Activated CD4-positive, alpha-beta T cell treated with anti-CD3 and anti-CD28 coated beads for 1 hour (primary cell): ENCODE results near the gene SPINDOC.
"Not testable (repeated sequence)": the region's sequence is repeated elsewhere in the genome, so short reads cannot be mapped to it uniquely, and the experiment has no call there.

Experiments used
- DNase-seq: peaks from one replicate; pipeline ENCODE4 v3.0.0-alpha.2; 2020

Gene SPINDOC, protein sequence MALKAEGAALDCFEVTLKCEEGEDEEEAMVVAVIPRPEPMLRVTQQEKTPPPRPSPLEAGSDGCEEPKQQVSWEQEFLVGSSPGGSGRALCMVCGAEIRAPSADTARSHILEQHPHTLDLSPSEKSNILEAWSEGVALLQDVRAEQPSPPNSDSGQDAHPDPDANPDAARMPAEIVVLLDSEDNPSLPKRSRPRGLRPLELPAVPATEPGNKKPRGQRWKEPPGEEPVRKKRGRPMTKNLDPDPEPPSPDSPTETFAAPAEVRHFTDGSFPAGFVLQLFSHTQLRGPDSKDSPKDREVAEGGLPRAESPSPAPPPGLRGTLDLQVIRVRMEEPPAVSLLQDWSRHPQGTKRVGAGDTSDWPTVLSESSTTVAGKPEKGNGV

DNA sequence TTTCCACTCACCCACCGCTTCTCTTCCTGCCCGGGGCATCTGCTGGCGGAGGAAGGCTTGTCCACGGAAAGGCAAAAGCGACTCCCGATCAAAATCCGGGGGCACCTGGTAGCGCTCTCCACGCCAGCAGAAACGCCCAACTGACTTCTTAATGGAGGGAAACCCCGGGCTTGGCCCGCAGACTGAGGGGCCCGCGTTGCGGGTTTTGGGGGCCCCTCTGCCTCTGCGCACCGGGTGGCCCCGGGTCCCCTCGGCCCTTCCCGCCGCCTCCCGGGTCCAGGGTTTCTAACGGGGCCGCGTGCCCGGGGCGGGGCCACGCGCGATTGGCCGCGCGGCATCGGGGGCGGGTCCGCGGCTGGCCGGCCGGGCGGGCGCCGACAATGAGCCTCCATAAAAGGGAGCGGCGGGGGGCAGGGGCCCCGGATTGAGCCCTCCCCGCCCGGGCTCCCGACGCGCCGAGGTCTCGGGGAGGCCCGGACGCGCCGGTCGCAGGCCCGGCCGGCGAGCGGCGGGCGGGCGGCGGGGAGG lies at the start of gene SPINDOC:
Gene SPINDOC, plus strand, starts transcription at position 422 of the 528 bp plus-strand sequence. CDS start 231 bp downstream, outside the sequence.
- peak; percentile 53 for DNase-seq

DNA sequence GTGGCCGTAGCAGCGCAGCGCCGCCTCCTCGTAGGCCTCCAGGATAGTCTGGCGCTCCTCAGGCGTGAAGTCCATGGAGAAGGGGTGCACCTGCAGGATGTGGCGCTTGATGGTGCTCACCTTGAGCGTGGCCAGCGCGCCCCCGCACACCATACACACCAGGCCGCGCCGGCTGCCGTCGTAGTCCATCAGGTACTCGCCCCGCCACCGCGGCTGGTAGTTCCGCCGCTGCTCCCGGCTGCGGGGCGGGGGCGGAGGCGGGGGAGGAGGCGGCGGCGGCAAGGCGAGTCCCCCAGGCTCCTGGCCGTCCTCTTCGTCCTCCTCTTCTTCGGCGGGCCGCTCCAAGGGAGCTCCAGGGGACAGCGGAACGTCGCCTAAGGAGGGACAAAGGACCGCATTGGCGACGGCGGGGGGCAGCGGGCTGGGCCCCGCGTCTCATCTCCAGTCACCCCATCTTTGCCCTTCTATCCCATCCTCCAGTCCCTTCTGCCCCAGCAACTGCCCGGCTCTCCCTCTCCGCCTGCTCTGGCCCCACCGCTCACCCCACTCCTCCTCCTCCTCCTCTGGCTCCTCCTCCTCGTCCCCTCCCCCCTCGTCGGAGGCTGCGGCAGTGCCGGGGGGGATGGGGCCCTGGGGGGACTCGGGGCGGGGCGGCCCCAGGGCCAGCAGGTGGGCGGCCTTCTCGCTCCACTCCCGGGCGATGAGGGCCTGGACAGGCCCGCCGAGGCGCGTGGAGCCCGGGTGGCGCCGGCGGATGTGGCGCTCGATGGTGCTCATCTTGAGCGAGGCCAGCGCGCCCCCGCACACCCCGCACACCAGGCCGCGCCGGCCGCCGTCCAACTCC lies 49.5 kb upstream of the SPINDOC start:
- no peak for DNase-seq

DNA sequence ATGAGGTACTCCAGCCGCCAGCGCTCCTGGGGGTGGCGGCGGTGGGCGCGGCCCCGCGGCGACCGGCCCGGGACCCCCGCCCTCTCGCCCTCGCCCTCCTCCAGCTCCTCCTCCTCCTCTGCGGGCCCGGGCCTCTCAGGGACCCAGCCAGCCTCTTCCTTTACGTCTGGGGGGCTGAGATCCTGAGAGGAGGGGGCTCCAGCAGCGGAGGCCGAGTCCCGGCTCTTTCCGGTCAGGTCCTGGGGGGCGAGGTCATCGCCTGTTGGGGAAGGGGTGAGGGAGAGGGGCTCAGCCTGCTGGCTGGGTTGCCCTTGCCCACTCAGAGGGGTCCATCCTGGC lies 48.9 kb upstream of the SPINDOC start:
- DNase-seq = no peak

DNA sequence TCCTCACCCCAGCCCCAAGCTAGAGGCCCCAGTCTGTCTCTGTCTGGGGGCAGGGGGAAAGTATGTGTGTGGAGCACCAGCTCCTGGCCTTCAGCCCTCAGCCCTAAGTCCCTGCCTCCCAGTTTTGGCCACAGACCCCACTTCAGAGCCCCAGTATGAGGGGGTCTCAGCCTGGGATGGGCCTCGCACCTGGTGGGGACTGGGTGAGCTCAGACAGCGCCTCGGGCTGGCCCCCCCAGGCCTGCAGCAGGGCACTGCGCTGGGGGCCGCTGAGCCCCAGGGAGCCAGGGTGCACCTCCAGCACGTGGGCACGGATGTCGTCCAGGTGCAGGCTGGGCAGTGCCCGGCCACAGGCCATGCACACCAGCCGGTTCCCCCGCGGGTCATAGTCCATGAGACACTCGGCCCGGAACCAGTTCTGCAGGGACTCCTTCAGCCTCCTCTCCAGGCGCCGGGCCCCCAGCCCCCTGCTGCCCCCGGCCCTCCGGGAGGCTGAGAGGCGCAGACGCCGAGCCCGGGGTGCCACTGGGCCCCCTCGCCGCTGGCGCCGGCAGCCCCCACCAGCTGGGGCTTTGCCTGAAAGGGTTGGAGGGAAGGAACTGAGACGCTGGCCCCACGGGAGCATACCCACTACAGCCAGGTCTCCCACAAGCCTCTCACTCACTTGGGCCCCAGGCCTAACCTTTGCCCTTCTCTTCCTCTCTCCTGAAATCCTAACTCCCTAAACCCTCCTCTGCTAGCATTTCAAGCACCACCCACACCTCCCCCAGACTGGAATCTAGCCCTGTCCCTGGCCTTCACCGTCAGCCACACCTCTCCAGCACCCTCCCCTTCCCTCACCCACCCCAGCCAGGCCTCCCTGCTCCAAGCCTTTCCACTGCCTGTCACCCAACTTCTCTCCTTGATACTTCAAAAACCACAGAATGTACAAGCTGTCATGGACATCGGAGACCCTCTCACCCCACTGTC lies 48.3 kb upstream of the SPINDOC start:
- DNase-seq = no peak

DNA sequence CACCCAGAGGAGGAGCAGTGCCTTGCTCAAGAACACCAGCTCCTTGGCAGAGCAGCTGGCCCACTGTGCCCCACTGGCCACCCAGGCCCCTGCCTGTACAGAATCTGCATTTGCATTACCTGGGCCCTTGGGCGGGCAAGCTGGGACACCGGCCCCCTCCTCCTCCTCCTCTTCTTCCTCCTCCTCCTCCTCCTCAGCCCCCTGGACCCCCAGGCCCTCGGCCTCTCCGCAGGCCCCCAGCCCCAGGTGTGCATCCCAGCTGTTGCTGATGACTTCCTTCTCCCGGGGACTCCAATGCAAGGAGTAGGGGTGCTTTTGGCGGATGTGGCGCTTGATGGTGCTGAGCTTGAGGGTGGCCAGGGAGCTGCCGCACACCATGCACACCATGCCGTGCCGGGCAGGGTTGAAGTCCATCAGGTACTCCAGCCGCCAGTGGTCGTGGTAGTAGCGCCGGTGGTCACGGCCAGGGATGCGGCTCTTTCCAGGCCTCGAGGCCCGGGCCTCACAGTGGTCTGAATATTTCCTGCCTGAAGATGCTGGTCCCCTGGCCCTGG lies 47.5 kb upstream of the SPINDOC start:
- no peak for DNase-seq

DNA sequence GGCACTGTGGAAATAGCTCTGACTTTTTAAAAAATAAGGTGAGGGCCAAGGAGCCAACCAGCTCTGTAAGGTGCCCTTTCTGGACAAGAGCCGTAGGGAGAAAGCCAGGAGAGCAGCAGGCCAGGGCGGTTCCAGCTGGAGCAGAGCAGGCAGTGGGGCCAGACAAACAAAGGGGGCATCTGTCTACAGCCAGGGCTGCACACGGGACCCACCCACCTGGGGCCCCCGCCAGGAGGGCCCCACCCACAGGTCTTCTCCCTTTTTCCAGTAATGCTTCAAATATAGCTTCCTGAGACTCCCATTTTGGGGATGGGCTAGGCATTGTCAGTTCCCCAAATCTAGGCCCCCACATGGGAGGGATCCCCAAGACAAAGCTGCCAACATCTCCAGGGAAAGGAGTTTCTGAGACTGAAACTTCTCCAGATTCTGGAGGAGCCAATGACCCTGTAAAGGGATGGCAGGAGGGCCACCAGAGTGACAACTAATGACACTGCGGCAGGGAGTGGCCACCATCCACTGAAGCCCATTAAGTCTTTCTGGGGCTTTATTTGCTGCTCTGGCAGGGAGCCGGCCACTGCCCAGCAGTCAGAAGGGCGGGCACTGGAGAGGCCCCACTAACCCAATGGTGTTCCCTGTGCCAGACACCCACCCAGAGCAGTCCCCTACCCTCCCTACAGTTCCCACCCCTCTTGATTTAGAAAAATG lies 46.6 kb upstream of the SPINDOC start:
- DNase-seq = no peak

DNA sequence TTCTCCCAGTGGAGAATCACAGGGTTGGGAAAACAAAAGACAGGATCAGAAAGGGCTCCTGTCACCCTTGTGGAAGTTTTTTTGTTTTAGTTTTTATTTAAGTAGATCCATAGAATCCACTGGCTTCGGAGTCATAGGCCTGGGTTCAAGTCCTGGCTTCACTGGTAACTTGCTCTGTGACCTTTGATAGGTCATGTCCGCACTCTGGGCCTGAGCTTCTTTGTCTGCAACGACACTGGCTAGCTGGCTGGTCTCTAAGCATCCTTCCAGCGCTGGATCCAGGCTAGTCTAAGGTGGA lies 46.0 kb upstream of the SPINDOC start:
- no peak for DNase-seq

DNA sequence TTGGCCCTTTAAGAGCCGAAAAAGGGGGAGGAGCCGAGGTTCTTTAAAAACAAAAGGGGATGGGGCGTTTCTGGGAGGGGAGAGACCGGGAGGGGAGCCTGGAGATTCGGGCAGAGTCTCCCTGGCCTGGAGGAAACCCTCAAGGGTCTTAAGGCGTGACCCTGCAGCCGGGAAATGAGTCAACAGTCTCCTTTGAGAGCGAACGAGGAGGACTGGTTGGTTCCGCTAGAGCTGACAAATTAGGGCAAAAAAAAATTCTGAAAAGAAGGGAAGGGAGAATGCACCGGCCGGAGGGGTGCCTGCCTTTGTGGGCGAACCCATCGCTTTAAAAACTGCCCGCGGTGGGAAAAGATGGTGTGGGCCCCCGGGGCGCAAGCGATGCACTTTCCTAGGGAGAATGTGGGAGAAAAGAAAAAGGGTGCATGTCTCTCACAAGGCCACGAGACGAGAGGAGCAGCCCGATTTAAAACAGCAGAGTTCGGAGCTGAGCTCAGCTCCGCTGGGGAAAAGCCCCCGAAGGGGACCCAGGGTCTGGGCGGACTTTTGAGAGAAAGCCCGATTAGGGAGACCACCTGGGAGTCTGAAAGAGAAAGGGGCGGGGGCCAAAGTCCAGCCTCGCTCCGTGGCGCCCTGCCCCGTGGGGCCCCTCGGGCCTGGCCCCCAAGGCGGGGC lies 45.6 kb upstream of the SPINDOC start:
- no peak for DNase-seq

DNA sequence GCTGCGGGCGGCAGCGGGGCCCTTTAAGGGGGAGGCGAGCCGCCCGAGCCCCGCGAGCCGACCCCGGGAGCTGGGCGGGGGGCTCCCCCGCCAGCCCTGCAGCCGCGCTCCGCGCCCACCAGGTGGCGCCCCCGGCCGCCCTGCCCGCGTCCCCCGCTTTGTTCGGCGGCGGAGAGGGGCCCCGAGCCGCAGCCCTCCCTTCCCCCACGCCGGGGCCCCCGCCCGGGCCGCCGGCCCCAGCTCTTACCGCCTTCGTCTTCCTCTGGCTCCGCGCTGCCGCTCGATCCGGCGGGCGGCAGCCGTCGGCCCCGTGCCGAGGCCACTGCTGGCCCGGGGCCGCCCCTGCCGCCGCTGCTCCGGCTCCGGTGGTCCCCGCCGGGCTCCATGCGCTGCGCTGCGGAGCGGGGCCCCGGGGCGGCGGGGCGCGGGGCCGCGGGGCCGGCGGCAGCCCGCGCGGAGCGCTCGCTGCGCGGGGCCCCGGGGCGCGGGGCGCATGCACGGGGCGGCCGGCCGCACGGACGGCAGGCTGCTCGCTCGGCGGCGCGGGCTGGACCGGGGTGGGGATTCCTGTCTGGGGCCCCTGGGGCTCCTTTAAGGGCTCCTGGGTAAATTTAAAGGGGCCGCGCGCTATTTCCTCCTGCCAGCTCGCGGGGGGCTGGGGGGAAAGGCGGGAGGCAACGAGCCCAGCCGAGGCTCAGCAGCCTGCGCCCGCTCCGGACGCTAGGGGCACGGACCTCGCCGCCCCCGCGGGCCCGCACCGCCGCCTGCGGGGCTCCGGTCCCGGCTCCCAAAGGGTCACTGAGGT lies 44.8 kb upstream of the SPINDOC start, which contains the start of gene ZFTA:
Gene ZFTA, minus strand, starts transcription at position 539 of the 805 bp plus-strand sequence. Its CDS starts 153 bp downstream, at position 386.
- peak; percentile 45 for DNase-seq

DNA sequence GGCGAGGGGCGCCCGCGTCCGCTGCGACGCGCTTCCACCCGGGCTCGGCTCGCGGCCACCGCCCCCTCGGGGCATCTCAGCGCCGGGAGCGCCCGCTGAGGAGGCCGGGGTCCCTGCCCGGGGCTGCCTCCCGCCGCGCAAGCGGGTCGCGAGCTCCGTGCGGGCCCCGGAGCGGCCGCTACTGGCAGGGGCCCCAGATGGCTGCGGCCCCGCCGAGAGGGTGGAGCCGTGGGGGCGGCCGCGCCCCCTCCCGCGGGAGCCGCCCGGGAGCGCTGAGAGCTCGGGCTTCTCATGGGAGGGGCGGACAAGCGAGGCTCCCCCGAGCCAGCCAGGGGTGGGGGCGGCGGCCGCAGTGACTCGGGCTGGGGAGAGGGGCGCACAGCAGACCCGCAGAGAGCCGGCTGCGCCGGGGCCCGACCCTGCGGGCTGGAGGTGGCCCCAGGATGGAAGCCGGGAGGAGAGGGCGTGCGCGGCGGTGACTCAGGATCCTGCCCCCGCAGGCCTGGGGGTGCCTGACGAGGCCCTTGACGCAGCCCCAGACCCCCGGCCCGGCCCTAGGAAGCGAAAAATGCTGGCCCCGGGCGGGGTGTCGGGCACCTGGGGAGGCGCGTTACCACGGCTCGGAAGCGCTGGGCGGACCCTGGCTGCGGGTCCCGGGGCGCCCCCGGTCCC lies 44.1 kb upstream of the SPINDOC start:
- no peak for DNase-seq

DNA sequence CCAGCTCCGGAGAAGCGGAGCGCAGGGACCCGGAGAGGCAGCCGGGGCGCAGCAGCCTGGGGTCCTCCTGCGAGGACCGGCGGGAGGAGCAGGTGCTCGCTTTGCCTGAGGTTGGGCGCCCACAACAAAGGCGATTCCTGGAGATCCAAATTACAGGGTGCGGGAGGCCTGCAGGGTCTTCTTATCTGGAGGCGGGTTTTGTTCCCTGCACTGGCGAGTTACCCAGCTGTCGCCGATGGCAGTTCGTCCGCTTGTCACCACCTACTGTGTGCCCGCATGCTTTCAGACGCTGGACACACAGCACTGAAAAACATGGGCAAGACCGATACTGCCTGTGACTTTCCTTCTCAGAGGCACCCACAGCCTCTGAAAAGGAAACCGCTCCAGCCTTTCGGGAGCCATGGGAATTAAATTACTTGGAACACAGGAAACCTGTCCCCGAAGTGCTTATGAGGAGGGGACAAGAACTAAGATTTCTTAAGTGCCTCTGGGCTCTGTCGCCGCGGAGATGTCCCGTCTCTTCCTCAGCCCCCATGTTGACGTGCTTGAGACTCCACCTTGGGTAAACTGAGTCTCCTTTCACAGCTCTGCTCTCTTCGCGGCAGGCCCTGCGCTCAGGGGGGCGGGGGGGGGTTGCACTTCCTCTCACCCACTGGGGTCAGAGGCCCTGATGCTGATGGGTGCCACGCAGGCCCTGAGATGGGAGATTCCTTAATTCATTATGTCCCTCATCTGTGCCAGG lies 43.4 kb upstream of the SPINDOC start:
- no peak for DNase-seq

DNA sequence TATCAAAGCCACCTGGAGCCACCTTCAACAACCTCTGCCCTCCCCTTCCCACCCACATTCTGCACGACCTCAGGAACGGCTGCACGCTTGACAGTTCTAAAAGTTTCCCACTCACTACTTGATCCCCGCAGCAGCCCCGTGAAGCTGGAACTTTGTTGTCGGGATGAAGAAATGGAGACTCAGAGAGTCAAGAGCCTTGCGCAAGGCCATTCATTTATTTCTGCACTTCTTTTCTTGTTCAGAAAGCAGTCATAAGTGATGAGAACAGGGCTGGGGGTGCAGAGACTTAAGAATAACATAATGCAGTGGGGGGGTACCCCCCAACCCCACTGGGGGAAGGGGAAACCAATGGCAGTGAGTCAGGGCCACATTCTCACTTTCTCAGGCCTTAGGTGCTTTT lies 42.5 kb upstream of the SPINDOC start:
- no peak for DNase-seq

DNA sequence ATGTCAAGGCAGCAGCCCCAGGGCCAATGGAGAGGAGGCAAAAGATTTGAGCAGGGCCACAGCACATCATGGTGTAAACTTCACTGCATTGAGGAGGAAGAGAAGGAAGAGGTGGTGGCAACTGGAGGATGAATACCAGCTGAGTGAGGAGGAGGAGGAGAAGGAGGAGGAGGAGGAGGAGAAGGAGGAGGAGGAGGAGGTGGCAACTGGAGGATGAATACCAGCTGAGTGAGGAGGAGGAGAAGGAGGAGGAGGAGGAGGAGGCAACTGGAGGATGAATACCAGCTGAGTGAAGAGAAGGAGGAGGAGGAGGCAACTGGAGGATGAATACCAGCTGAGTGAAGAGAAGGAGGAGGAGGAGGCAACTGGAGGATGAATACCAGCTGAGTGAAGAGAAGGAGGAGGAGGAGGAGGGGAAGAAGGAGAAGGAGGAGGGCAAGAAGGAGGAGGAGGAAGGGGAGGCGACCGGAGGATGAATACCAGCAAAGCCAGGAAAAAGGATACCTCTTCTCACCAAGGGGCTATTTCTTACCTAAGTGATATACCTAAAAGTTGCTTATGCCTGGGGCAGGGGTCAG lies 41.4 kb upstream of the SPINDOC start:
- DNase-seq = not testable (repeated sequence)

DNA sequence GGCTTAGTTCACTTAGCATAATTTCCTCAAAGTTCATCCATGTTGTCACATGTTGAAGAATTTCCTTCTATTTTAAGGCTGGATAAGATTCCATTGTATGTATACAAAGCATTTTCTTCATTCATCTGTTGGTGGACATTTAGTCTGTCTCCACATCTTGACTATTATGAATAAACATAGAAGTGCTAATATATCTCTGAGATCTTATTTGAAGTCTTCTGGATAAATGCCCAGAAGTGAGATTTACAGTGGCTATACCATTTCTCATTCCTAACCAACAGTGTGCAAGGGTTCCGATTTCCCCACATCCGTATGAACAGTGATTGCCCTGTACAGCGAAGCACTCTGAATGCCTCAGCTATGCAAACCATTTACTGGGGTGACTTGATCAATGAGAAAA lies 38.1 kb upstream of the SPINDOC start:
- no peak for DNase-seq

DNA sequence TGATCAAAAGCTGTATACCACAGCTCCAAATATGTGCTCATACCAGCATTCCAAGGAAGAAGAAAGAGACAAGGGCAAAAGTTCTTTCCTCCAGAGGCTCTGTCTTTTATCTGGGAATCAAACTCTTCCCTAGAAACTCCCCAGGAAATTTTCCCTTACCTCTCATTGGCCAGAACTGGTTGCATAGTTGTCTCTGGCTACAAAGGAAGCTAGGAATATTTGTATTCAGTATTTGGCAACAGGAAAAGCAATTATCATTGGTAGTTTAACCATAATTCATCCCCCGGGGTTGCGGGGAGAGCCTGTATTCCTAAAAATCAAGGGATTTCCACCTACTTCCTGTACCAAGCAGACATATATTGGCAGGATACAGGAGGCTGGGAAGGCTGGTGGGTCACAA lies 34.2 kb upstream of the SPINDOC start:
- DNase-seq = no peak

DNA sequence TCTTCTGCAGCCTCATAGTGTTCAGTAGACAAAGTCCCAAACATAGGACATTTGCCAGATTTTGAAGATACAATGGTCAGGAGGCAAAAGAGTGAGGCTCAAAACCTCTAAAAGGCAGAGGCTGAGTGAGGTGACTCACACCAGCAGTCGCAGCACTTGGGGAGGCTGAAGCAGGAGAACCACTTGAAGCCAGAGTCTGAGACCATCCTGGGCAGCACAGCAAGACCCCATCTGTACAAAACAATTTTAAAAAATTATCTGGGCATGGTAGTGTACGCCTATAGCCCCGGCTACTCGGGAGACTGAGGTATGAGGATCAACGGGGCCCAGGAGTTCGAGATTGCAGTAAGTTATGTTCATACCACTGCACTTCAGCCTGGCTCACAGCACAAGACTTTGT lies 30.5 kb upstream of the SPINDOC start:
- no peak for DNase-seq

DNA sequence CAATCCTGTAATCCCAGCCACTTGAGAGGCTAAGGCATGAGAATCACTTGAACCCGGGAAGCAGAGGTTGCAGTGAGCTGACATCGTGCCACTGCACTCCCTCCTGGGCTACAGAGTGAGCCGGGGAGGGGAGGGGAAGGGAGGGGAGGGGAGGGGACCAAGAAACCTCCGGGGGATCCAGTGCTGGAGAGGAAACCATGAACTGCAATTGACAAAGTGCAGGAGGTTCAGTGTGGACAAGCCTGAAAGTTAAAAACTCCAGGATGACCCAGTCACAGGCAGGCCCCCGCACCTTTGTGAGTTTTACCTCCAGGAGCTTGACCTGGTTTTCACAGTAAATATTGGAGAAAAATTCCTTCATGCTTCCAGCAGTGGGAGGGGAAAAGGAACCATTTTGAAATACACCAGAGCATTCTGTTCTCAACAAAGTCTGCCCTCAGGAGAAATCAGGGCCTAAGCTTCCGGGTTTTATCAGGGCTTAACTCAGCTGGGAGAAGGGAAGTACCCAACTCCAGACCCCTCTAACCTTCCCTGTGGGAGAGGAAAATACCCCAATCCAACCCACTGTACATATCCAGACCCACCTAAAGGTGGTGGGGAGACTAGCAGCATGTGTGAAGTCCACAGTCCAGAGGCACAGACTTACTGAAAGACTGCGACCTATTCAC lies 29.2 kb upstream of the SPINDOC start:
- no peak for DNase-seq

DNA sequence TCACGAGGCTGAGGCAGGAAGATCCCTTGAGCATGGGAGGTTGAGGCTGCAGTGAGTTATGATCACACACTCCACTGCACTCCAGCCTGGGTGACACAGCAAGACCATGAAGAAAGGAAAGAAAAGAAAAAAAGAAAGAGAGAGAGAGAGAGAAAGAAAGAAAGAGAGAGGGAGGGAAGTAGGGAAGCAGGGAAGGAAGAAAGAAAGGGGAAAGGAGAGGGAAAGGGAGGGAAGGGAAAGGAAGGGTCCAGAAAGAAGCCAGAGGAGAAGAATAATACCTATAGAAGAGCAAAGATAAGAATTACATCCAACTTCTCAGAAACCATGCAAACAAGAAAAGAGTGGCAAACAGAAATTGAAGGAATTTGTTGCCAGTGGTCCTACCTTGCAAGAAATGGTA lies 27.4 kb upstream of the SPINDOC start:
- no peak for DNase-seq
